GM19324 (cell line): ENCODE data around the gene ADGRD1.
"Not testable (repeated sequence)": the region's sequence is repeated elsewhere in the genome, so short reads cannot be mapped to it uniquely, and the experiment has no call there.

ENCODE experiments used
- ATAC-seq: cut with Tn5 transposase; IDR thresholded peaks from one replicate; pipeline ENCODE4 v1.9.1; 2021; ENCODE audit warnings: mild to moderate bottlenecking, moderate library complexity; ENCODE audit not compliant: unreplicated experiment, low FRiP score

ADGRD1 gene

DNA sequence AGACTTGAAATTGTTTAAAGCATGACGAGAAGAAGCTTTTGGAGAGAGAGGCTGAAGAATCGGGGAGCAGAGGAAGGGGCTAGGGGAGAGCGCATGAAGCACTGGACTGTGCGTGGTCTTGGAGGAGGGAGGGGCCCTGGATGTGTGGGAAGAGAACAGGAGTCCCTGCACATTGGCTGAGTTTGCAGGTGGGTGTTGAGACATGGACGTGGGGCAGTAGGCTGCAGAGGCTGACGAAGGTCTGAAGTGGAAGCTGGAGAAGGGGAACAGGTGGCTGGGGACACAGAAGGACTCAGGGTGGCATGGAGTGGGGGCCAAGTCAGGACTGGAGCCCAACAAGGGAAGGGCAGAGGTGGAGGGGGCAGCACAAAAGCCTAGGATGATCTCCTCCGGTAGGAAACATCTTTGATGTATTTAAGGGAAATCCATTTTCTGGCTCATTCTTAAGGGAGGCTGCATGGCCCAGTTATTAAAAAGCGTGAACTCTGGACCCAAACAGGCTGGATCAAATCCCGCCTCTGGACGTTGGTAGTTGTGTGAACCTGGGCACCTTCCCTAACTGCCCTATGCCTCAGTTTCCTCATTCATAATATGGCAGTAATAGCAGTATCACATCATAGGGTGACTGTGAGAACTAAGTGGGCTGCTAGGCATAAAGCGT lies 29.0 kb downstream of the ADGRD1 start:
- ATAC-seq: no peak

DNA sequence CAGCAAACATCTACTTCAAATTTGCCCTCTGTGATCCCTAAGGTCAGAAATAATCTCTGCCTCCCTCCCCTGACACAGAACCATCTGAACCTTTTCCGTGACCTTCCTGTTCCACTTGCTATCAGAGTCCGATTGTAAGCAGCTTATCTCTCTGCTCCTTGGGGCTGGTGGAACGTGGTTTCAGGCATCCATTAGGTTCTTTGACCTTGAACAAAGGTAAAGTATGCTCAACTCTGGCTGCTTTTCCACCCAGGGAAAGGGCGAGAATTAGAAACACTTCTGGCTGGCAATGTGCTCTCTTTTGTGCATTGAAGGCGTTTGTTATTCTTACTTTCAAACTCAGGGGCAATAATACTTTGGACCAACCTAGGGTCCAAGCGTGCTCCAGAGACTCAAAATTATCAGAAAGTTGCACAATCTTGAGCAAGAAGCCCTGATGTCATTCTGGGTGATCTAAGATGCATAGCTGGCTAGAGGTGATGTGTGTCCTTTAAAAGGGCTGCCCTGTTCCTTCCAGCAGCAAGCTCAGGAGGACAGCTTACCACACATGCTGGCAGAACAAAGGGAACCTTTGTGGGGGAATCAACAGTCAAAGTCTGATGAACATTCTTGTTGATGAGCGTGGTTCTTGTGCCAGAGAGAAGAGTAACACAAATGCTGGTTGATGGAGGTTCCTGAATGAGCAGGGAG lies 29.8 kb downstream of the ADGRD1 start:
- no peak for ATAC-seq

GRCh38 chr12:130984183-130985058 lies 30.7 kb downstream of the ADGRD1 start:
- no peak for ATAC-seq

DNA sequence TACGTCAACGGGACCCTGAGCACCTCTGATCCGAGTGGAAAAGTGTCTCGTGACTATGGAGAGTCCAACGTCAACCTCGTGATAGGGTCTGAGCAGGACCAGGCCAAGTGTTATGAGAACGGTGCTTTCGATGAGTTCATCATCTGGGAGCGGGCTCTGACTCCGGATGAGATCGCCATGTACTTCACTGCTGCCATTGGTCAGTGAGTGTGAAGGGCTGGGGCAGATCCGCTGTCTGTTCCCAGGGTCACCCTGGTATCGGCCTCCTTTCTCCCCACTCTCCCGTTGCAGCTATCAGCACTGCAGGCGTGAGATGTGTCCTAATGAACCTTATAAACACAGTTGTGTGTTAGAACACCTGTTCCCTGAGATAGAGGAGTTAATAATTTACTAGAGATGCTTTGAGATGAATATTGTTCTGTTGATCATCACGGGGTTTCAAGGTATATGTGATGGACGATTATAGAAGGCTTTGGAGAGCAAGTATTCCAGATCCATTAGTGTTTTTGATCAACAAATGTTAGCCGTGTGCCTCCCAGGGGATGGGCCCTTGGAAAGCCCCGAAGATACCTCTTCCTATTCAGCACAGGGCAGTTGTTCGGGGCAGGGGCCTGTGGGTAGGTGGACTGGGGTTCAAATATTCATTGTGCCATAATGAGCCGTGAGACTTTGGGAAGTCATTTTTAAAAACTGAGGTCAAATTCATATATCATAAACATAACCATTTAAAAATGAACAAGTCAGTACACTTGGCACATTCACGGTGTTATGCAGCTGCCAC lies 33.6 kb downstream of the ADGRD1 start:
- no peak for ATAC-seq

DNA sequence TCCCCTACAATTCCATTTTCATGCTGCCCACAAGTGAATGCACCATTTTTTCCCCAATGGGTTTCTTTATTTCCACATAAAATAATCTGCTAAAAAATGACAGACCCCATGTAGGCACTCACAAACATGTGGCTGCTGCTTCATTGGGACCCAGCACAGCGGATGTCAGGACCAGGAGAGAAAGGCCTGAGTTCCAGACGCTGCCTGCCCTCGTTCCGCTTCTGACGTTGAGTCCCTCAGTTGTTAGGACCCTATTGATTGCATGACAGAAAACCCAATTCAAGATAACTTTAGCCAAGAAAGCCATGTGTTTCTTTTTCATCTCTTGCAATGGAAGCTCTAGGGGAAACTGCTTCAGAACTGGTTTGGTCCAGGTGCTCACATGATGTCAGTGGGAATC lies 34.6 kb downstream of the ADGRD1 start:
- no peak for ATAC-seq

DNA sequence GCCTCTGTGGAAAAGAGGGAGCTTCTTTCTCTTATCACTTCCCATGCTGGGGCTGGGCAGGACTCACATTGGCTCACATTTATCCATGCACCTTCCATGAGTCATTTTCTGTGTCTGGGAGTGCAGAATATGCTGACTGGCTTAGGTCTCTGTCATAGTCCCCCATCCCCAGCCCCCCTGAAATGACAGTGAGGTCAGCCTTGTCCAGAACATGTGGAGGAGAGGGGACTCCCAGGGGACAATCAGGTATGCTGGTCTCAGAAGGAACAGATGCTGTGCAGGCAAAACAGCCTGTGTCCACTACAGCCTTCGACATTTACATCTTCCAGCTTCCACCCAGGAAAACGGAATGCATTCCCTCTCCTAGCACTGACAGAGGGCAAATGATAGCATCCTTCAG lies 35.0 kb downstream of the ADGRD1 start:
- ATAC-seq: no peak

DNA sequence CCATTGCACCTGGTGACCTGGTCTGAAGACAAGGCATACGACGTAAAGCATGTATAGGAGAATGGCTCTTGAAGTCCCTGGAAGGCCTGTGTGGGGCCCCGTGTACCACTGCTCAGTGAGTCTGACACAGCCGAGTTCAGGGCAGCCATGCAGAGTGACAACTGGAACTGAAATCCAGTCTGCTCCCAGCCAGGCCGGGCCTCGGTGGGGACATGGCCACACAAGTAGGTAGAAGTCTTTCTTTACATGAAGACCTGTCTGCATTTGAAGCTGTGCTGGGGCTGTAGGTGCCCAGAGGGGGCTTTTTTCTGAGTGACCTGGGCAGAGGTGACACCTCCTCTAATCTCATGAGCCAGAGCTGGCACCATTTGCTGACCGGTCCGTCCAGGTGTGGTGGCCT lies 35.7 kb downstream of the ADGRD1 start:
- no peak for ATAC-seq

DNA sequence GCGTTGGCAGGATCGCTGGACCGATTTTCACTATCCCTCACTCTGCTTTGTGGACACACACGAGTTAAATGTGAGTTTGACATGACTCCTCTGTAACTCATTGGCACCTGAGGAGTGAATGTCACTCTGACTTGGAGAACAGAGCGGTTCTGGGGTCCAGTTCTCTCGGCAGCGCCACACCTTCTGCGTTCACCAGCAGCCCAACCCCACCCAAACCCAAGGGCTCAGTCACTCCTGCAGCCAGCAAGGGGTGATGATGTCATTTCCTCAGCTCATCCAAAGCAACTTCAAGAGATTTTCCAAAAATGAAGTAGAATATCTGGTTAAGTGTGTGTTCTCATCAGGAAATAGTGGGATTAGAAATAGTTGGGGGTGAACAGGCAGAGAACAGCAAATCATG lies 36.3 kb downstream of the ADGRD1 start:
- ATAC-seq: no peak

DNA sequence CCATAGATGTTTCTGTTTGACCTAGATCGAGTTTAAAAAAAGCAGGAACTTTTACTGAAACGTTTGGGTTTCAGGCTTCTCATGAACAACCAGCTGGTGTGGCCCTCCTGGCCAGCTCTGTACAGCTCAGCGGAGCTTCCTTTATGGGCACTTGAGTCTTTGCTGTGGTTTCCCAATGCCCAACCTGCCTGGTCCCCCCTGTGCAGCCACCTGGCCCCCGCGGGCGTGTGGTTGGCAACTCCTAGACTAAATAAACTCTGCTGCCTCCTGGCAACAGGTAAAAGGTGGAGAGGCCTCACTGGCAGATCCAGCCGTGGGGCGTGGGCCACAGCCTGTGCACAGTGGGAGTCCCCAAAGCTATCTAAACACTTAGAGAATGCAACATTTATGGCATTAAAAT lies 38.7 kb downstream of the ADGRD1 start:
- no peak for ATAC-seq

- ATAC-seq: no peak
Measured at GRCh38 chr12:130992979-130993538, 39.4 kb downstream of the ADGRD1 start.

DNA sequence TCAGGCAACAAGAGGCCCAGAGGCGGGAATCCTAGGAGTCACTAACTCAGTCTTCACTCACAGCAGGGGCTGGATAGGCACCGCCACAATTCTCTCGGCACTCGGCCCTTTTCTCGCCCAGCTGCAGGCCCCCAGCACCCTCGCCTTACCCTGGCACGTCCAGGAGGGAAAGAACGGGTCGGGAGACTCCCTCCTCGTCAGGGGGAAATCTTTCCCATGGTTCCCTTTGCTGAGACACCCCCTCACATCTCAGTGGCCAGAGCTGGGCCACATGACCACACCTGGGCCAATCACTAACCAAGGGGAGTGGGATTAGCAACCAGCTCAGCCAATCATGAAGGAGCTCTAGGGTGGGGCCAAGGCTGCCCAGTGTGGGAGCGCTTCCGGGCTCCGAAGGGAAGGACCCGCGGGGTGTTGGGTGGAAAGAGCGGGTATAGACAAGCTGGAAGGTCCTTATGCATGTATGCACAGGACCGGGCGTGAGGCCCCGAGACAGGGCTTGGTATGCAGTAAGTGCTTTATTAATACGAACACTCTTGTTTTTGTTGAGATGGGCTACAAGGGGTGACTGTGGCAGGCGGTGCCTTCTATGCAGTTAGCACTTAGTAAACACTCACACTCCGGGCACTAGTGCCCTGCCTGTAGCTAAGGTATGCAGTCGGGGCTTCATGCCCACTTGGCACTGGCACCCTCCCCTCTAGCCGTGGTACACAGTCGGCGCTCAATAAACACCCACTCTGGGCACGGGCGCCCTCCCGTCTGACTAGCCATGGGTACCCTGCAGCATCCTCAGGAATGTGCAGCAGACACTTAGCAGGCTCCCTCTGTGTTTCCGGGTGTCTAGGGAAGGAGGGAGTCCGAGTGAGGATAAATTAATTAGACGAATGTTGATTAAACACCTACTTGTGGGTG lies 40.3 kb downstream of the ADGRD1 start:
- no peak for ATAC-seq

GRCh38 chr12:130994821-130995375 lies 41.2 kb downstream of the ADGRD1 start:
- ATAC-seq: no peak

GRCh38 chr12:130995386-130995969 lies 41.8 kb downstream of the ADGRD1 start:
- not testable (repeated sequence) for ATAC-seq

- ATAC-seq: no peak
Measured at GRCh38 chr12:130998136-130998535, 44.4 kb downstream of the ADGRD1 start.

GRCh38 chr12:131000000-131000486 lies 46.3 kb downstream of the ADGRD1 start:
- no peak for ATAC-seq

- ATAC-seq: no peak
Measured at GRCh38 chr12:131001493-131001892, 47.8 kb downstream of the ADGRD1 start.

DNA sequence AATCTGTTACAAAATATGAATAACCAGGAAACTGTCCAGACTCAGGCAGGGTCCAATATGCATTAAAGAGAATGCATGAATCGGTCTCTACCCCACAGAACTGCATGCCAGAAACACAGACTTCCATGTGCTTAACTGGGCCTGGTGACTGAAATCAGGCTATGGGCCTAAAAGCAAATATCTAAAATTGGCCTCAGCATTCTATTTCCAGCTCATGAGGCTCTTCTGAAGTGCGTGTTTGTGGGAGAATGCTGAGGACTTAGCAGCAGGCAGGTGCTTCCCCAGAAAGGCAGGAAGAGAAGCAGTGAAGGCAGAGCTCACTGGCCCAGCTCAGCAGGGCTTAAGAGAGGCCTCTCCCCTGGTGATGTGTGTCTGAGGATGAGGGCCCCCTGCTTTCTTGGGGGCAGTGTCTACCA lies 48.5 kb downstream of the ADGRD1 start:
- no peak for ATAC-seq

GRCh38 chr12:131003036-131003715 lies 49.5 kb downstream of the ADGRD1 start:
- no peak for ATAC-seq
